PFSK-1 (cell line): Measurements from ENCODE around the gene LDLR.

Source experiments
- FOXP2 ChIP-seq: optimal IDR thresholded peaks from 2 replicates; pipeline ENCODE3; 2011; ENCODE audit warnings: borderline replicate concordance, control low read depth, inconsistent platforms; ENCODE audit not compliant: insufficient read depth; ENCODE audit errors: extremely low read length, extremely low read depth
- POLR2AphosphoS5 ChIP-seq: IDR thresholded peaks from 2 replicates; pipeline ENCODE4 v1.6.1; 2012; ENCODE audit warnings: low read depth, mild to moderate bottlenecking, control low read depth, low read length, moderate library complexity
- REST ChIP-seq, 2 experiments: IDR thresholded peaks; 2 replicates each; pipeline versions ENCODE4 v1.6.1 to v1.8.0; 2011 to 2012; ENCODE audit warnings: low read depth in 2 of 2, low read length in 2 of 2, control low read depth in 1 of 2, inconsistent platforms in 1 of 2, mild to moderate bottlenecking in 1 of 2, moderate library complexity in 1 of 2; ENCODE audit not compliant: insufficient read depth in 1 of 2
- SIN3A ChIP-seq: IDR thresholded peaks from 2 replicates; pipeline ENCODE4 v1.6.1; 2012; ENCODE audit warnings: mild to moderate bottlenecking, low read length, moderate library complexity, borderline replicate concordance; ENCODE audit not compliant: insufficient read depth
- TAF1 ChIP-seq: IDR thresholded peaks from 2 replicates; pipeline ENCODE4 v1.6.1; 2012; ENCODE audit warnings: low read length, control low read depth, borderline replicate concordance; ENCODE audit not compliant: insufficient read depth

LDLR gene

GRCh38 chr19:11164296-11164695 is 75.0 kb downstream of the LDLR start:
- no peak for TF ChIP-seq POLR2AphosphoS5
- no peak for TF ChIP-seq SIN3A
- TF ChIP-seq TAF1: no peak
- TF ChIP-seq FOXP2: no peak
- no peak for TF ChIP-seq REST (IDR thresholded peaks at IDR 0.05; ENCODE audit: insufficient read depth in 1 of 2, low read depth in 2 of 2, low read length in 2 of 2)

GRCh38 chr19:11164879-11165406 is 75.7 kb downstream of the LDLR start:
- TF ChIP-seq FOXP2 (no peak), SIN3A (no peak), REST (IDR thresholded peaks at IDR 0.05; ENCODE audit: insufficient read depth in 1 of 2, low read depth in 2 of 2, low read length in 2 of 2) (no peak), POLR2AphosphoS5 (no peak), TAF1 (no peak)

- TF ChIP-seq SIN3A: no peak
- TF ChIP-seq TAF1: no peak
- TF ChIP-seq FOXP2: no peak
- no peak for TF ChIP-seq REST (IDR thresholded peaks at IDR 0.05; ENCODE audit: insufficient read depth in 1 of 2, low read depth in 2 of 2, low read length in 2 of 2)
- TF ChIP-seq POLR2AphosphoS5: no peak
Observed at GRCh38 chr19:11165486-11166030, 76.3 kb downstream of the LDLR start.

- TF ChIP-seq REST (IDR thresholded peaks at IDR 0.05; ENCODE audit: insufficient read depth in 1 of 2, low read depth in 2 of 2, low read length in 2 of 2) (no peak), POLR2AphosphoS5 (no peak), TAF1 (no peak), SIN3A (no peak), FOXP2 (no peak)
Observed at GRCh38 chr19:11166281-11167142, 77.2 kb downstream of the LDLR start.
